HL-60 (cell line): ENCODE measurements around the gene NME3.

Experiments
- DNase-seq, 2 experiments: peaks; one replicate each; pipeline ENCODE4 v3.0.0-alpha.2; 2010 to 2020; ENCODE audit warnings: low read depth in 1 of 2, low spot score in 1 of 2
- H3K27ac ChIP-seq: fragments of 250-450 bp; sonication (Bioruptor Pico); replicated peaks from 2 replicates; pipeline ENCODE4 v1.5.1; 2020; ENCODE audit warnings: mild to moderate bottlenecking, moderate library complexity
- H3K27me3 ChIP-seq: fragments of 250-450 bp; sonication (Bioruptor Pico); 2 replicates; pipeline ENCODE4 v1.5.1; 2021; ENCODE audit warnings: mild to moderate bottlenecking, moderate library complexity; ENCODE audit not compliant: insufficient read depth, poor library complexity, severe bottlenecking
- H3K4me3 ChIP-seq: replicated peaks from 2 replicates; pipeline ENCODE4 v1.5.1; 2011; ENCODE audit warnings: mild to moderate bottlenecking, control low read depth, low read length; ENCODE audit not compliant: insufficient read depth
- CTCF ChIP-seq: IDR thresholded peaks from one replicate; pipeline ENCODE4 v1.5.1; 2011; ENCODE audit warnings: low read length, control low read depth, inconsistent platforms; ENCODE audit not compliant: insufficient read depth
- GABPA ChIP-seq: IDR thresholded peaks from 2 replicates; pipeline ENCODE4 v1.6.1; 2012; ENCODE audit warnings: low read depth
- POLR2AphosphoS5 ChIP-seq: IDR thresholded peaks from 2 replicates; pipeline ENCODE4 v1.6.1; 2012; ENCODE audit warnings: low read depth
- REST ChIP-seq: IDR thresholded peaks from 2 replicates; pipeline ENCODE4 v1.6.1; 2012; ENCODE audit warnings: low read depth; ENCODE audit not compliant: insufficient replicate concordance
- SPI1 ChIP-seq: IDR thresholded peaks from 2 replicates; pipeline ENCODE4 v1.6.1; 2012; ENCODE audit warnings: low read depth, mild to moderate bottlenecking, borderline replicate concordance

The NME3 gene

GRCh38 chr16:1817276-1817589, 45.9 kb upstream of the NME3 start:
- Histone ChIP-seq H3K27ac (no peak overlapping the region), H3K27me3 (no peaks in the 10 kb centered on the region), H3K4me3 (no peak overlapping the region)
- no peak for DNase-seq
- TF ChIP-seq POLR2AphosphoS5 = no peak
- no peak for TF ChIP-seq CTCF
- no peak for TF ChIP-seq SPI1
- no peak for TF ChIP-seq REST
- no peak for TF ChIP-seq GABPA

GRCh38 chr16:1816396-1817275, 45.3 kb upstream of the NME3 start:
- no peak for DNase-seq
- H3K27ac ChIP-seq = no peak overlapping the region
- H3K4me3 ChIP-seq = no peak overlapping the region
- H3K27me3 ChIP-seq = no peaks in the 10 kb centered on the region
- TF ChIP-seq SPI1 = no peak
- TF ChIP-seq REST = no peak
- TF ChIP-seq CTCF = no peak
- no peak for TF ChIP-seq GABPA
- no peak for TF ChIP-seq POLR2AphosphoS5

GRCh38 chr16:1815461-1815860, 44.1 kb upstream of the NME3 start:
- no peak overlapping the region for H3K27ac ChIP-seq
- DNase-seq = no peak
- no peaks in the 10 kb centered on the region for H3K27me3 ChIP-seq
- no peak overlapping the region for H3K4me3 ChIP-seq
- no peak for TF ChIP-seq POLR2AphosphoS5
- no peak for TF ChIP-seq REST
- no peak for TF ChIP-seq SPI1
- TF ChIP-seq GABPA = no peak
- no peak for TF ChIP-seq CTCF
